IPS-18a (cell line): ENCODE measurements around the gene SLC26A3.

Experiments used
- H3K27ac ChIP-seq: one replicate; pipeline ENCODE4 v1.5.1; 2013; ENCODE audit warnings: low read length
- H3K27me3 ChIP-seq: one replicate; pipeline ENCODE4 v1.6.1; 2013; ENCODE audit warnings: mild to moderate bottlenecking, low read length; ENCODE audit not compliant: control insufficient read depth, insufficient read depth
- H3K36me3 ChIP-seq: one replicate; pipeline ENCODE4 v1.6.1; 2013; ENCODE audit warnings: low read depth, low read length; ENCODE audit not compliant: control insufficient read depth
- H3K4me1 ChIP-seq: one replicate; pipeline ENCODE4 v1.6.1; 2013; ENCODE audit warnings: low read depth, low read length; ENCODE audit not compliant: control insufficient read depth
- H3K4me3 ChIP-seq: one replicate; pipeline ENCODE4 v1.5.1; 2013; ENCODE audit warnings: low read length
- H3K9ac ChIP-seq: one replicate; pipeline ENCODE4 v1.6.1; 2013; ENCODE audit warnings: mild to moderate bottlenecking, low read length, moderate library complexity
- H3K9me3 ChIP-seq: one replicate; pipeline ENCODE4 v1.6.1; 2013; ENCODE audit warnings: low read depth, low read length; ENCODE audit not compliant: control insufficient read depth

The SLC26A3 gene

DNA sequence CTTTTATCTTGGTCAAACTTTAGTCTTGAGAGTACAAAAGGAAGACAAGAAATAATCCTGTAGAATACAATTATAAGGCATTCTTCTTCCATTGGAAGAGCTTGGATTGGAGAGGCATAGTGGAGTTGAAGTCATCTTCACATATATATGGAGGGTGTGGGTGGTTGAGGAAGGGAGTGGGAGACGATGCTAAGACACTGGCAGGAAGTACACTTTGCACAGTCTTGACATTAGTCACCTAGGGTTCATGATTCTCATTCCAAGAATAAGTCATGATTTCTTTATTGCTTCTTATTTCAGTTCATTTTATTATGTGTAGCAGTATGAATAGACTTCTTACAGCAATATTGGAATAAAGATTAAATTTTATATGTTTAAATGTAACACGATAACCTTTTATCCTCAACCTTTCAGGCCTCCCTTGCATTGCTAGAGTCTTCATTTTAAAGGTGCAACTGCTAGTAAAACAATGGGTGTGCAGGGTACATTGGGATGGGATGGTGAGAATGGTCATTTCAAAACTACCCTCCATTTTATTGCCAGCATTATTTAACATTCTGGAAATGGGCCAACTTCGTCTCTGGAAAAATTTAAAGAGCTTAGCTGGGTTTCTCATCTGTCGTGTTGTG is 12.3 kb upstream of the SLC26A3 start:
- Histone ChIP-seq H3K36me3 (no peaks in the 10 kb centered on the region), H3K9ac (no peak overlapping the region), H3K4me3 (no peak overlapping the region), H3K9me3 (no peaks in the 10 kb centered on the region), H3K27me3 (no peaks in the 10 kb centered on the region), H3K27ac (no peak overlapping the region), H3K4me1 (no peaks in the 10 kb centered on the region)

DNA sequence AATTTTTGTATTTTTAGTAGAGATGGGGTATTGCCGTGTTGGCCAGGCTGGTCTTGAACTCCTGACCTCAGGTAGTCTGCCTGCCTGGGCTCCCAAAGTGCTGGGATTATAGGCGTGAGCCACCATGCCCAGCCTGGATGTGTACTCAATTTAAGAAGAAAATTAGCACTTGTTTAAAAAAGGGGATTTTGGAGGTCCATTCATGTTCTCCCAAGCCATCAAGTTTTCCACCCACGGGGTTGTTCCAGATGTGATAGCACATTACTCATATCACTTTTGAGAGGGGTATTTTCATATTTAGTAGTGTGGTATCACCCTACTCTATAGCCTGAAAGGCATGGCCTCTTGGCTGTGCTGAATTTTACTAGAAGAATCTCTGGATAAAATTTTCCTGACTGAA is 10.5 kb upstream of the SLC26A3 start:
- H3K4me1 ChIP-seq = no peaks in the 10 kb centered on the region
- no peaks in the 10 kb centered on the region for H3K36me3 ChIP-seq
- no peaks in the 10 kb centered on the region for H3K9me3 ChIP-seq
- H3K4me3 ChIP-seq = no peak overlapping the region
- no peak overlapping the region for H3K27ac ChIP-seq
- H3K9ac ChIP-seq = no peak overlapping the region
- no peaks in the 10 kb centered on the region for H3K27me3 ChIP-seq

DNA sequence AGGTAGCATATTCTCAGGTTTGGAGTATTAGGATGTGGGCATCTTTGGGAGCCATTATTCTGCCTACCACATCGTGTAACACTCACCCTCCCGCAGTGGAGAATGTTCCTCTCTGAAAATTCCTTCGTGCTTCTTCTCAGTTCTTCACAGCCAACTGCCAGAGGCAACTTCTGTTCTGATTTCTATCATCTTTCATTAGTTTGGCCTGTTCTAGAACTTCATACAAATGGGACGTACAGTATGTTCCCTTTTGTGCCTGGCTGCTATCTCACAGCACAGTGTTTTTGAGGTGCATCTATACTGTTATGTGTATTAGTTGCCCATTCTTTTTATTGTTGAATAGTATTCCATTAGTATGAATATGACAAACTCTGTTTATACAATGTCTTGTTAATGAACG is 8.9 kb upstream of the SLC26A3 start:
- Histone ChIP-seq H3K4me3 (no peak overlapping the region), H3K9me3 (no peaks in the 10 kb centered on the region), H3K36me3 (no peaks in the 10 kb centered on the region), H3K4me1 (no peaks in the 10 kb centered on the region), H3K27me3 (no peaks in the 10 kb centered on the region), H3K9ac (no peak overlapping the region), H3K27ac (no peak overlapping the region)

DNA sequence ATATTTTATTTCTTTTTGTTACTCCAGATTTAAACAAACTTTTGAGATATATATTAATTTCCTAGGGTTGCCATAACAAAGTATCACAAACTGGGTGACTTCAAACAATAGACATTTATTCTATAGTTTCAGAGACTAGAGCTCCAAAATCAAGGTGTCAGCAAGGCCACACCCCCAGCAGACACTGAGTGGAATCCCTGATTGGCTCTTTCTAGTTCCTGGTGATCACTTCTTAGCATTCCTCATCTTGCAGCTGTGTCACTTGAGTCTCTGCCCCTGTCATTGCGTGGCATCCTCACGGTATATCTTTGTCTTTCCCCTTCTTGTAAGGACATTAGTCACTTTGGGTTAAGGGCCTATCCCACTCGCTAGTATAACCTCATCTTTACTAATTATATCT is 7.6 kb upstream of the SLC26A3 start:
- no peak overlapping the region for H3K27ac ChIP-seq
- no peak overlapping the region for H3K4me3 ChIP-seq
- no peak overlapping the region for H3K9ac ChIP-seq
- H3K36me3 ChIP-seq = no peaks in the 10 kb centered on the region
- H3K4me1 ChIP-seq = no peaks in the 10 kb centered on the region
- H3K27me3 ChIP-seq = no peaks in the 10 kb centered on the region
- H3K9me3 ChIP-seq = no peaks in the 10 kb centered on the region

DNA sequence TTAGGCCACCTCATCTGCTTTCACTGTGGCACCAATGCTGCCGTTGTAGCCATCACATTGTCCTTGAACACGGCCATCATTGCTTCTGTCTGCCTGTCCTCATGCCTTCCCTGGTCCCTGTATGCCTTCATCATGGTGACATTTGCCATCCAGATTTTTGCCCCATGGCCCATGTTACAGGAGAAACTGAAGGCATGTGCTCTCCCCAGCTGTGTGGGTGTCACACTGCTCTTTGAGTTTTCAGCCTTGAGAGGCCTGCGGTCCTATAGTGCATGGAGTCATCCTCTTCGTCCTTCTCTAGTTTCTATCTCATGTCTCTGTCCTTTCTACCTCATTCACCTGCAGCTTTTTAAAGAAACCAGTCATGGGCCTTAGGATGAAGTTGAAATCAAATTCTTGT is 6.2 kb upstream of the SLC26A3 start:
- H3K27ac ChIP-seq = no peak overlapping the region

DNA sequence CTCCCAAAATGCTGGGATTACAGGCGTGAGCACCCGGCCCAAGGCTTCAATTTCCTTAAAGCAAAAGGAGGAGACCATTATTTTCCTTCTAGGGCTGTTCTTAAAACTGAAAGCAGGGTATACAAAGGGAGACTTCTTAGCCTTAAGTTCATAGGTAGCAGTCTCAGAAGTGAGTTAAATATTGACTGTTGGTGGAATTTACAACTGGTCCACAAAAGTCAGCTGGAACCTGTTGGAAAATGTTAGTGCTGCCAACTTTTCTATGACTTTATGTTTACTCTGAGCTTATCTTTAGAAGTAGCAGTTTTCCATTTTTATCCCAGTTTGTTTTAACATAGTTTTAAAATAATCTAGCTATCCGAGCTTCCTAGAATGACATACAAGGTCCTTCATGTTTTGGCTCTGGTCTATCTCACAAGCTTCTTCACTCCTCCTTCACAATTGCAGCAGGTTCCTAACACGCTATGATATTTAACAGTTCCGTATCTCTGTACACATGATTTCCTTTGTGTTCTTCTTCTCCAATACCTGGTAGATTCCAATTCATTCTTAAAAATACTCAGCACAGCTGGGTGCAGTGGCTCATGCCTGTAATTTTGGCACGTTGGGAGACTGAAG is 3.3 kb downstream of the SLC26A3 start:
- H3K27me3 ChIP-seq = no peaks in the 10 kb centered on the region
- H3K27ac ChIP-seq = no peak overlapping the region
- no peaks in the 10 kb centered on the region for H3K4me1 ChIP-seq
- no peaks in the 10 kb centered on the region for H3K36me3 ChIP-seq
- no peak overlapping the region for H3K4me3 ChIP-seq
- no peaks in the 10 kb centered on the region for H3K9me3 ChIP-seq
- H3K9ac ChIP-seq = no peak overlapping the region

More for the DNA sequence above, 6.2 kb upstream of the SLC26A3 start:
- Histone ChIP-seq H3K27me3 (no peaks in the 10 kb centered on the region), H3K36me3 (no peaks in the 10 kb centered on the region), H3K4me3 (no peak overlapping the region), H3K4me1 (no peaks in the 10 kb centered on the region), H3K9me3 (no peaks in the 10 kb centered on the region), H3K9ac (no peak overlapping the region)

DNA sequence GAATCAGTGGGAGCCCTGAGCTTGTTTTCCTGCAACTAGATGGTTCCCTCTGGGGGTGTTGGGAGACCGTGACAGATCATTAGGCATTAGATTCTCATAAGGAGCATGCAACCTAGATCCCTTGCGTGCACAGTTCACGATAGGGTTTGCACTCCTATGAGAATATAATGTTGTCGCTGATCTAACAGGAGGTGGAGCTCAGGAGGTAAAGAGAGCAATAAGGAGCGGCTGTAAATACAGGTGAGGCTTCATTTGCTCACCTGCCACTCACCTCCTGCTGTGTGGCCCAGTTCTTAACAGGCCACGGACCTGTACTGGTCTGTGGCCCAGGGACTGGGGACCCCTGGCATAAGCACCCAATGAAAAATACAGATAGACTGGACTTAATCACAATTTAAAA is 10.7 kb downstream of the SLC26A3 start:
- no peaks in the 10 kb centered on the region for H3K27me3 ChIP-seq
- no peaks in the 10 kb centered on the region for H3K9me3 ChIP-seq
- no peak overlapping the region for H3K4me3 ChIP-seq
- H3K27ac ChIP-seq = no peak overlapping the region
- H3K4me1 ChIP-seq = peaks cover 9% of the 10 kb centered on the region
- H3K36me3 ChIP-seq = no peaks in the 10 kb centered on the region
- H3K9ac ChIP-seq = no peak overlapping the region

DNA sequence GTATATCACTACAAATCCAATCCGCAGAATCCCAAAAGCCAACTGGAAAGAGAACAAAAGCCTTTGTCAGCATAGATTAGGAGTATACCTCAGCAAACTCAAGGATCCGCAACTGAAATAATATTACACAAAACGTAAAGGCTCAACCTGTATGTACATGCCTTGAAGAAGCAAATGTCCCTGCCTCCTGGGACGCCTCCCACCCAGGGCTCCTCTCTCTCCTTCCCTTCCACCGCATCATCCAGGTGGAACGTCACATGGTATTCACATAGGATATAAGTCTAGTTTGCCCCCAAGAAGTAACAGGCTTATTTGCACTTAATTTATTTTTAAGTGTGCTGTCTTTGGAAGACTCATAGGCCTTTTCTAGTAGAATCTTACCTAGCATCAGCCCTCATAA is 13.4 kb downstream of the SLC26A3 start:
- no peaks in the 10 kb centered on the region for H3K9me3 ChIP-seq
- no peak overlapping the region for H3K9ac ChIP-seq
- H3K27ac ChIP-seq = no peak overlapping the region
- H3K36me3 ChIP-seq = no peaks in the 10 kb centered on the region
- H3K27me3 ChIP-seq = no peaks in the 10 kb centered on the region
- H3K4me1 ChIP-seq = peaks cover 9% of the 10 kb centered on the region
- no peak overlapping the region for H3K4me3 ChIP-seq

DNA sequence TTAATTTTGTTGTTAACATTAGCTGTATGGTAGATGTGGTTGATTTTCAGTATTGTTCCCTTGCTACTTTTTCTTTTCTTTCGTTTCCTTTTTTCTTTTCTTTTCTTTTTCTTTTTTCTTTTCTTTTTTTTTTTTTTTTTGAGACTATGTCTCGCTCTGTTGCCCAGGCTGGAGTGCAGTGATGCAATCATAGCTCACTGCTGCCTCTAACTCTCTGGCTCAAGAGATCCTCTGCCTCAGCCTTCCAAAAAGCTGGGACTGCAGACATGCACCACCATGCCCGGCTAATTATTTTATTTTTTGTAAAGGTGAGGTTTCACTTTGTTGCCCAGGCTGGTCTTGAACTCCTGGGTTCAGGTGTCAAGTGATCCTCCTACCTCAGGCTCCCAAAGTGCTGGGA is 14.4 kb downstream of the SLC26A3 start:
- H3K4me3 ChIP-seq = no peak overlapping the region
- H3K4me1 ChIP-seq = peaks cover 9% of the 10 kb centered on the region
- H3K27ac ChIP-seq = no peak overlapping the region
- H3K9ac ChIP-seq = no peak overlapping the region
- no peaks in the 10 kb centered on the region for H3K9me3 ChIP-seq
- no peaks in the 10 kb centered on the region for H3K27me3 ChIP-seq
- H3K36me3 ChIP-seq = no peaks in the 10 kb centered on the region

DNA sequence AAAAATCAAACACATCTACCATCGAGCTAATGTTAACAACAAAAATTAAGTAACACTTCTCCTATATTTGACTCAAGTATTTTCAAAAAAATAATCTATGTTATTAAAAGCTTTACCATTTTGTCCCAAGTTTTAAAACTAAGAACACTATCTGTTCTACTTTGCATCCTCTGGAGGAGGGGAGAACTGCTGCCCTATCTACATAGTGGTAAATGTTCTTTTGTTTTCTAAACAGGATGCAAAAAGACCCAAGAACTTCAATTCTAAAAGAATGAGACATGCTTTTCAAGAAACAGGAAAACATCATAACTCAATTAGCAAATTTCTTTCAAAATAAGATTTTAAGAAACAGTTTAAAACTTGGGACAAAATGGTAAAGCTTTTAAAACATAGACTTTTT is 14.8 kb downstream of the SLC26A3 start:
- Histone ChIP-seq H3K9me3 (no peaks in the 10 kb centered on the region), H3K4me1 (peaks cover 9% of the 10 kb centered on the region), H3K36me3 (no peaks in the 10 kb centered on the region), H3K27me3 (no peaks in the 10 kb centered on the region), H3K27ac (no peak overlapping the region), H3K9ac (no peak overlapping the region), H3K4me3 (no peak overlapping the region)

DNA sequence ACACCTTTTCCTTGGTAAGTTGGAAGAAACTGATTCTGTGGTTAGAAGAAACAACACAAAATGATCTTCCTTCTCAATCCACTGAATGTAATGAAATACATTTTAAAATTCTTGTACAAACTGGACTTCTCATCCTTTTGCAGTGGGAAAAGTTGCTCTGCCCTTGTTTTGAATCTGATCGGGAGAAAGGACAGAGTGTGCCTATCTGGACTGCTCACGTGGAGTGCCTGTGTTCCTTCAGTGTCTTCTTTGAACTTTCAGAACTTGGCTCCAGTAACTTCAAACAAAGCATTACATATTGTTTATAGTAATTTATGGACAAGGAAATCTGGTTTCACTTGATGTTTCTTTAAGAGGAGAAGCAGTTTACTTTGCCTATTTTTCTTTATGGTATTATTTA is 17.1 kb downstream of the SLC26A3 start:
- H3K27ac ChIP-seq = no peak overlapping the region
- H3K36me3 ChIP-seq = no peaks in the 10 kb centered on the region
- H3K27me3 ChIP-seq = no peaks in the 10 kb centered on the region
- H3K9ac ChIP-seq = no peak overlapping the region
- no peaks in the 10 kb centered on the region for H3K9me3 ChIP-seq
- no peak overlapping the region for H3K4me3 ChIP-seq
- peaks cover 9% of the 10 kb centered on the region for H3K4me1 ChIP-seq

DNA sequence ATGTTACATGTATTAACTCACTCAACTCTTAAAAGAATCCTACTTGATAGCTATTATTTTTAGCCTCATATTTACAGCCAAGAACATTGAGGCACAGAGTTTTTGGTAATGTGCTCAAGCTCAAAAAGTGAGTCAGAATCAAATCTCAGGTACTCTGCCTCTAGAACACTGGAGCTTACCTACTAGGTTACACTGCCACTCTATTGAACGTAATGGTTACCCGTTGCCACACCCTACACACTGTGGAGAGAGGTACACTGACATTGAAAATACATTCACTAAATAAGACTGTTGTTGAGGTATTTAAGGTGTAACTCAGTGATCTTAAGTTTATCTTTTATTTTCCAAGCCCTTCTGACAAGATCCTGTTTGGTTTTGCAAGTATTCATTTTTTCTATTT is 17.9 kb downstream of the SLC26A3 start:
- Histone ChIP-seq H3K36me3 (no peaks in the 10 kb centered on the region), H3K27me3 (no peaks in the 10 kb centered on the region), H3K9me3 (no peaks in the 10 kb centered on the region), H3K4me3 (no peak overlapping the region), H3K27ac (no peak overlapping the region), H3K4me1 (peaks cover 9% of the 10 kb centered on the region), H3K9ac (no peak overlapping the region)
